HPDE6-E6E7 (cell line): ENCODE data around the gene CTBP1.

Experiments used
- DNase-seq: peaks from one replicate; pipeline ENCODE4 v3.0.0; 2011; ENCODE audit warnings: missing footprints; ENCODE audit errors: extremely low spot score

The CTBP1 gene

DNA sequence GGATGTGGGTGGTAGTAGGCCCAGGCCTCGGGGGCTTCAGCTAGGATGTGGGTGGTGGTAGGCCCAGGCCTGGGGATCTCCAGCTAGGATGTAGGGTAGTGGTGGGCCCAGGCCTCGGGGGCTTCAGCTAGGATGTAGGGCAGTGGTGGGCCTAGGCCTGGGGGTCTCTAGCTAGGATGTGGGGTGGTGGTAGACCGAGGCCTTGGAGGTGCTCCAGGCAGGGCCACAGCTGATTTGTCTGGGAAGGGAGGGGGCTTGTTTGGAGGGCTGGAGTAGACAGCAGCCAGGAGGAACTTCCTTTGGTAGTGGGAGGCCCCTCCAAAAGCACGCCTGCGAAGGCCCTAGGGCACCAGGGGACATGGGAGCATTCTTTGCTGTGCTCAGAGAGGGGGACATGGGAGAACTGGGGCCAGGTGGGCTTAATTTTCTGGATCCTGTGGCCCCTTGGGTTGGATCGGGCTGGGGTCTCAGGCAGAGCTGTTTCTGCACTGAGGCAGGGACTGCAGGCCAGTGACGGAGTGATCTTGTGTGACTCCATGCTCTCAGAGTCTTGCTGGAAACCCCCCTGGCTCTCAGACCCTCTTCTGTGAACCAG, 73.2 kb downstream of the CTBP1 start:
- DNase-seq = no peak

GRCh38 chr4:1174941-1175634, 73.8 kb downstream of the CTBP1 start:
- DNase-seq = no peak

DNA sequence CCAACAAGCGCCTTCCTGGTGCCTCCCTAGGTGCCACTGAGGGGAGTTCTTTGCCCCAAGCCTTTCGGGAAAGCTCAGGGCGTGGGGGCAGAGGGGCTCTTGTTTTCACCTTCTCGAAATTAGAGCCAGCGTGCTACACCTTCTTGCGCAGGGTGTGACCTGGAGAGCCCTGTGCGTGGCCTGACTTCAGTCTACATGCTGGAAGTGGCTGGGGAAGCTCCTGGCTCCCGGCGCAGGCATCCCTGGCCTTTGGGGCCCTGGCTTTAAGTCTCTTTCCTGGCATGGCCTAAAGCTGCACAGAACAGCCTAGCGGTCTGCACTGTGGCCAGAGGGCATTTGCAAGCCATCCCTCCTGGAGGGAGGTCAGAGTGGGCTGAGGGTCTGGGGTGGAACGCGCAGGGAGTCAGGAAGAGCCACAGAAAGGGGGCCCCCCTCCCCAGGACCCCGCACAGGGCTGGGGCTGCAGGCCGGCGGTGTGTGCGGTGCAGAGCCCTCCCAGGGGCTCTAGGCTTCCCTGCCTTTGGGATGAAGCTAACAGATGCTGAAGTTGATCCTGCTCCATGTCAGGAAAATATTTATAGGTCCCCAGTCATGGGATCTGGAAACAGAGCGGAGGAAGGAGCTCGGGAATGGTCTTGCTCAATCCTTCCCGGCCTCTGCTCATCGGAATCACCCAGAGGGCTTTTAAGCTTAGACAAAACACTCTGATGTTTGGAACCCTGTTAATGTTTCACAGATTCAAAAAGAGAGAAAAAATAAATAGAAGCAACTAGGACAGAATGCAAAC, 75.8 kb downstream of the CTBP1 start:
- DNase-seq = no peak

DNA sequence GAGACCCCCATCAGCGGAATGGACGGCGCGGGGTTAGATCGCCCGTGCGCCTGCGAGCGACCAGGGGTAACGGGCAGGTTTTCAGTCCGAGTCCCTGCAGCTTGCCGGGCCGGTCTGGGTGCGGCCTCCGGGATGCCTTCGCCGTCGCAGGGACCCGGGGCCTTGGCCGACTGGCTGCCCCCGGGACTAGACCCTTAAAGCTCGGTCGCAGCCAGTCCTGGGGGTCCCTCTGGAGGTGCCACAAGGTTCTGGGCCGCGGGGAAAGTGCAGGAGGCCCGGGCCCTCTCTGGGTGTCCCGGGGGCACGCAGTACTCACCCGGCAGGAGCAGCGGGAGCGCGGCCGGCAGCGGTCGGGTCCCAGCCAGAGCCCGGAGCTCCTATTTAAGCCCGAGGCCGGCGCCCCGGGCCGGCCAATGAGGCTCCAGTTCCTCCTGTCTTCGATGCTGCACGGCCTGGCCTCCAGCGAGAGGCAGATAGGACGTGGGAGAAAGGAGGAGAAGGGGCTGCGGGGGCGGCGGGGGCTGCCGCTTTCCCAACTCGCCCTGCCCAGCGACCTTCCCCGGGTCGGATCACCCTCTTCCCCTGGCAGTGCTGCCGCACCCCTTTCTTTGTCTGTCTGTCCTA, 76.6 kb downstream of the CTBP1 start, which contains the start of gene SPON2:
Gene SPON2, minus strand, starts transcription at position 356 of the 624 bp plus-strand sequence.
- no peak for DNase-seq

- DNase-seq = no peak
Measured at GRCh38 chr4:1171311-1172227, 77.4 kb downstream of the CTBP1 start.

- DNase-seq = no peak
Measured at GRCh38 chr4:1170976-1171310, 78.0 kb downstream of the CTBP1 start.

- DNase-seq = no peak
Measured at GRCh38 chr4:1170156-1170975, 78.6 kb downstream of the CTBP1 start.

GRCh38 chr4:1169691-1170096, 79.2 kb downstream of the CTBP1 start:
- no peak for DNase-seq

DNA sequence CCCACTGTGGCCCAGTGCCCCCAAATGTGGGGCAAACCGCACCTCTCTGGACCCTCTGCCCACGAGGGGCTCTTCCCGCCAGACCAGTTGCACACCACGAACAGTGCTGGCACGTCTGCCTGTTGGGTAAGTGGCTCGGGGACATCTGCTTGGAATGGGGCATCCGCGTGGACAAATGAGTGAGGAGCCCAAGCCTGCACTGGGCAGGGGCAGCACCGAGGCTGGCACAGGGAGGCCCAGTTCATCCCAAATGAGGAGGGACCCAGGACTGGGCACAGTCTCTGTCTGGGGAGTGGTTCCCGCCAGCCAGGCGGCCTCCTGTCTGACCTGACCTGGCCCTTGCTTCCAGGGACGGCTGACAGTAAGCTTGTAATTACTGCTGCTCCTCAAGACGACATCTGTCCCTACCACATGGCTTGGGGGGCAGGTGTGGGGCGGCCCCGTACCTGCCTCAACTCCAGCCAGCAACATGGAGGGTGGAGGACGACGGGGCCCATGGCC, 79.7 kb downstream of the CTBP1 start:
- DNase-seq = no peak

DNA sequence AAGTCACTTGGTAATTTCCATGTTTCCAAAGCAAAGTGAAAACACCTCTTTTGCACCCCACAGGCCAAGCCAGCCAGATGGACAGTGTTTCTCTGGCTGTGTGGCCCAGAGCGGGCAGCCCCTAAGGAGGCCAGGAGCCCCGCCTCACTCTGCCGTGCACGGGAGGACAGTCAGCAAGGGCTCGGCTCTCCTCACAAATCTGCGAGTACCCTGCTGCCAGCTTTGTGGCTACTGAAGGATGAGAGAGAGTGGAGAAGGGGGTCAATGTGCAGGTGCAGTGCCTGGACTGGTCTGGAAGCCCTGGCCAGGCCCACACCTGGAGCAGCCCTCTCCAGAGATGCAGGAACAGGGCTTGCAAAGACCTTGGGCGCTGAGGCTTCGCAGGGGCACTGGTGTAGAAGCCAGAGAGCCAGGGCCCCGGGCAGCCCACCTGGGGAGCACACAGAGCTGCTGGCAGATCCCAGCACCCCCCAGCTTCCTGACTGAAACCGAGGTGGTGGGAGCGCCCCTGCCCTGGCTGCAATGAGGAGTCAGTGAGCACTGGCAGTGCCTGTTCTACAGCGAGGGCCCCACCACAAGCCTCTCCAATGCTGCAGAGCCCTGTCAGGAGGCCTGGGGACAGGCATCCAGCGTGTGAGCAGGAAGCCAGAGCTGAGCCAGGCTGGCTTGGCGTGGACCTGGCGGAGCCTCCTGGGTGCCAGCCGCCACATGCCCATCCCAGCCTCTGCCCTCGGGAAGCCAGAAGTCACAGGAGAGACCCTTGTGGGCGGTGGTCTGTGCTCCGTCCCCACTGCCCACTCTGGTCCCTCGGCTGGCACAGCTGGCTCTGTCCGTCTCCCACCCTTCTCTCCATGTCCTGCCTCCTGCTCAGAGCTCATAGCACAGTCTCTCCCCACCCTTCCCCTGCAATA, 80.5 kb downstream of the CTBP1 start:
- DNase-seq = no peak

- DNase-seq = peak; percentile 41
Measured at GRCh38 chr4:1167244-1167949, 81.5 kb downstream of the CTBP1 start.

GRCh38 chr4:1166509-1167243, 82.3 kb downstream of the CTBP1 start:
- no peak for DNase-seq

DNA sequence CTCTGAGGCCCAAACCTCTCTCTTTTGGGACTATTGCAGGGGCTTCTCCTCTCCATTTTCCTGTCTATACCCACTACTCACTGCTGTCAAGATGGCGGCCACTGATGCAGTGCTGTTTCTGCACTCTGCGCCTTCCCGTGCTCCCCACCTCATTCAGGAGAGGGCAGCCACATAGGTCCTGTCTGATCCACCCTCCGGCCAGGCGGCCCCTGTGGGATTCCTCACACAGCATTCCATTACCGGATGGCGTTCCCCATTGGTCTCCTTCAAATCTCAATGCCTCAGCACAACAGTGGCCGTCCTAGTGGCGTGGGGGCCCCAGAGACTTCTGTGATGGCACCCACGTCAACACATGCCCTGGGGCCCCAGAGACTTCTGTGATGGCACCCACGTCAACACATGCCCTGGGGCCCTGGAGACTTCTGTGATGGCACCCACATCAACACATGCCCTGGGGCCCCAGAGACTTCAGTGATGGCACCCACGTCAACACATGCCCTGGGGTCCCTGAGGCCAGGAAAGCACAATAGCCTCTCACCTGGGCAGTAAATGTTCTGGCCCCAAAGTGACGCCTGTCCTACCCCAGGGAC, 83.9 kb downstream of the CTBP1 start:
- DNase-seq = no peak

DNA sequence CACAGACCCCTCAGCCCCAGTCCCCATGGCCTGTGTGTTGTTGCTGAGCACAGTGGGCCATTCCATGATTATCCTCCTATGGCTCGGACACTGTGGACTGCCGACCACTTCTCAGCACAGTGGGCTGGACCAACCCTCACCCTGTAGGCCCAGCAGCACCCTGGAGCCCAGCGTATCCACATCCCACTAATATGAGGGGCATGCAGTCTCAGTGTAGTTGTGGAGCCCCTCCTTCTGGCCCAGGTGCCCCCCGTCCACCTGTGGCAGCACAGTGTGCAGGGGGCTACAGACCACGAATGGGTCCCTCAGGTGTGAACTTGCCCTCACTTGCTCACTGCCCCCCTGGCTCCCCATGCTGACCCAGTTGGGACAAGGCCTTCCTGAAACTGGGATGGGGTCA, 84.5 kb downstream of the CTBP1 start:
- DNase-seq = no peak

GRCh38 chr4:1164040-1164439, 84.9 kb downstream of the CTBP1 start:
- no peak for DNase-seq
